HEK293T (cell line): ENCODE results near the gene NFS1.
"Not testable (repeated sequence)": the region's sequence is repeated elsewhere in the genome, so short reads cannot be mapped to it uniquely, and the experiment has no call there.

ENCODE experiments used
- CTCF ChIA-PET: fragments of 350-600 bp; formaldehyde crosslinking; extraction: SDS; loops from one replicate; lab custom pipeline; 2021; ENCODE audit warnings: antibody characterized with exemption, inconsistent platforms; lab: Yijun Ruan, JAX
- POLR2A ChIA-PET: fragments of 350-600 bp; formaldehyde crosslinking; extraction: SDS; loops from one replicate; lab custom pipeline; 2020; ENCODE audit warnings: antibody characterized with exemption, inconsistent platforms; lab: Yijun Ruan, JAX
- DNase-seq: peaks from one replicate; pipeline ENCODE4 v3.0.0; 2012; ENCODE audit warnings: mixed read lengths; ENCODE audit errors: extremely low spot score
- ARNT ChIP-seq: fragments of 450-650 bp; IDR thresholded peaks from 2 replicates; pipeline ENCODE4 v1.6.1; 2017; ENCODE audit warnings: mild to moderate bottlenecking
- BHLHE40 ChIP-seq: fragments of 450-650 bp; IDR thresholded peaks from 2 replicates; pipeline ENCODE4 v1.6.1; 2016; ENCODE audit warnings: mild to moderate bottlenecking, moderate library complexity, borderline replicate concordance
- CTBP1 ChIP-seq: fragments of 450-650 bp; IDR thresholded peaks from 2 replicates; pipeline ENCODE4 v1.6.1; 2016; ENCODE audit warnings: borderline replicate concordance
- ELF4 ChIP-seq: fragments of 450-650 bp; IDR thresholded peaks from 2 replicates; pipeline ENCODE4 v1.6.1; 2017; ENCODE audit warnings: antibody characterized with exemption
- FOXA1 ChIP-seq: fragments of 450-650 bp; IDR thresholded peaks from 2 replicates; pipeline ENCODE4 v1.6.1; 2016; ENCODE audit warnings: mild to moderate bottlenecking
- FOXK2 ChIP-seq: fragments of 450-650 bp; IDR thresholded peaks from 2 replicates; pipeline ENCODE4 v1.6.1; 2016; ENCODE audit warnings: mild to moderate bottlenecking
- FOXM1 ChIP-seq: fragments of 450-650 bp; IDR thresholded peaks from 2 replicates; pipeline ENCODE4 v1.6.1; 2017; ENCODE audit warnings: mild to moderate bottlenecking, borderline replicate concordance
- HDGF ChIP-seq: fragments of 450-650 bp; IDR thresholded peaks from 2 replicates; pipeline ENCODE4 v1.6.1; 2017; ENCODE audit warnings: antibody characterized with exemption, borderline replicate concordance
- L3MBTL2 ChIP-seq: fragments of 450-650 bp; conservative IDR thresholded peaks from 2 replicates; pipeline ENCODE4 v1.6.1; 2016; ENCODE audit warnings: mild to moderate bottlenecking
- LEF1 ChIP-seq: fragments of 450-650 bp; IDR thresholded peaks from 2 replicates; pipeline ENCODE4 v1.6.1; 2017; ENCODE audit warnings: mild to moderate bottlenecking, borderline replicate concordance
- NFRKB ChIP-seq: fragments of 450-650 bp; IDR thresholded peaks from 2 replicates; pipeline ENCODE4 v1.6.1; 2016; ENCODE audit warnings: mild to moderate bottlenecking, moderate library complexity
- PKNOX1 ChIP-seq: fragments of 450-650 bp; IDR thresholded peaks from 2 replicates; pipeline ENCODE4 v1.6.1; 2016
- SP1 ChIP-seq: fragments of 450-650 bp; IDR thresholded peaks from 2 replicates; pipeline ENCODE4 v1.6.1; 2017
- SUZ12 ChIP-seq: fragments of 450-650 bp; IDR thresholded peaks from 2 replicates; pipeline ENCODE4 v1.6.1; 2016; ENCODE audit warnings: mild to moderate bottlenecking
- TARDBP ChIP-seq: fragments of 450-650 bp; IDR thresholded peaks from 2 replicates; pipeline ENCODE4 v1.6.1; 2016
- ZNF384 ChIP-seq: fragments of 450-650 bp; IDR thresholded peaks from 2 replicates; pipeline ENCODE4 v1.6.1; 2016

NFS1 gene

GRCh38 chr20:35721621-35722020 lies 22.5 kb upstream of the NFS1 start:
- TF ChIP-seq SP1, result no peak
- CTCF ChIA-PET, result no interaction called here
- DNase-seq, result no peak
- POLR2A ChIA-PET, result interaction anchor here (1.2 kb wide), 1 partner anchor 21 kb away, joined by 3 read pairs; the partner anchor contains the start of gene RBM39

- ChIA-PET POLR2A (interaction anchor here (1.2 kb wide), 1 partner anchor 21 kb away, joined by 3 read pairs; the partner anchor contains the start of gene RBM39), CTCF (no interaction called here)
- TF ChIP-seq TARDBP, result no peak
- no peak for TF ChIP-seq FOXK2
- no peak for TF ChIP-seq LEF1
- TF ChIP-seq PKNOX1, result no peak
- no peak for TF ChIP-seq NFRKB
- no peak for TF ChIP-seq ARNT
- no peak for TF ChIP-seq FOXA1
- TF ChIP-seq SUZ12, result no peak
- no peak for TF ChIP-seq ELF4
- TF ChIP-seq BHLHE40, result no peak
- DNase-seq, result no peak
These were observed 22.1 kb upstream of the NFS1 start for GRCh38 chr20:35721219-35721618.

GRCh38 chr20:35720165-35721123 lies 21.3 kb upstream of the NFS1 start:
- TF ChIP-seq PKNOX1 (no peak), FOXM1 (no peak), HDGF (no peak), BHLHE40 (no peak), ZNF384 (no peak), ARNT (no peak), SP1 (no peak)
- POLR2A ChIA-PET, result interaction anchor here (1.0 to 1.9 kb wide), 2 partner anchors 13 to 22 kb away, joined by 3 to 8 read pairs; partner anchors contain the start of gene RBM39
- CTCF ChIA-PET, result no interaction called here
- no peak for DNase-seq

GRCh38 chr20:35719717-35720116 lies 20.6 kb upstream of the NFS1 start:
- ChIA-PET CTCF (no interaction called here), POLR2A (interaction anchor here (1.0 to 1.9 kb wide), 3 partner anchors 13 to 22 kb away, joined by 3 to 8 read pairs (median 5); partner anchors contain the start of genes NFS1, RBM39 and ROMO1)
- DNase-seq, result no peak
- no peak for TF ChIP-seq ARNT
- TF ChIP-seq HDGF, result no peak
- TF ChIP-seq CTBP1, result no peak
- no peak for TF ChIP-seq ELF4

- TF ChIP-seq LEF1 (no peak), SUZ12 (no peak), PKNOX1 (no peak), ELF4 (no peak), BHLHE40 (no peak), FOXK2 (no peak), CTBP1 (no peak), L3MBTL2 (no peak), TARDBP (no peak), HDGF (no peak), FOXA1 (no peak), SP1 (no peak), ZNF384 (no peak), ARNT (no peak), NFRKB (no peak), FOXM1 (no peak)
- POLR2A ChIA-PET, result interaction anchor here (1.0 to 1.9 kb wide), 2 partner anchors 20 to 23 kb away, joined by 5 to 8 read pairs; partner anchors contain the start of genes NFS1, RBM39 and ROMO1
- CTCF ChIA-PET, result no interaction called here
- no peak for DNase-seq
These were observed 20.0 kb upstream of the NFS1 start for GRCh38 chr20:35718972-35719635.

GRCh38 chr20:35718321-35718720 lies 19.2 kb upstream of the NFS1 start:
- CTCF ChIA-PET, DNase-seq: not testable (repeated sequence)
- POLR2A ChIA-PET, result interaction anchor here (1.9 kb wide), 1 partner anchor 24 kb away, joined by 8 read pairs; the partner anchor contains the start of gene RBM39
